KBM-7 (cell line): ENCODE measurements around the gene TM9SF4.

Source experiments
- DNase-seq: peaks from one replicate; pipeline ENCODE4 v3.0.0-alpha.2; 2015
- in situ Hi-C: fragments of 300-500 bp; cut with MboI; formaldehyde crosslinking; loops from 2 replicates; pipeline ENCODE4 v1.14.3; 2020; ENCODE audit warnings: low sequenced_read_pairs, low pct_unique_long_range_greater_than_20kb, mixed read lengths

TM9SF4 gene

GRCh38 chr20:32123088-32123487 lies 13.6 kb downstream of the TM9SF4 start:
- in situ Hi-C loops = no loop called here
- DNase-seq = no peak

GRCh38 chr20:32124916-32125454 lies 15.5 kb downstream of the TM9SF4 start:
- in situ Hi-C loops = no loop called here

GRCh38 chr20:32125506-32125905 lies 16.0 kb downstream of the TM9SF4 start:
- no peak for DNase-seq
- in situ Hi-C loops = no loop called here

More at GRCh38 chr20:32124916-32125454, 15.5 kb downstream of the TM9SF4 start:
- no peak for DNase-seq

GRCh38 chr20:32126919-32127318 lies 17.4 kb downstream of the TM9SF4 start:
- DNase-seq = no peak

GRCh38 chr20:32127347-32127746 lies 17.8 kb downstream of the TM9SF4 start:
- in situ Hi-C loops = no loop called here
- DNase-seq = no peak

More at GRCh38 chr20:32126919-32127318, 17.4 kb downstream of the TM9SF4 start:
- in situ Hi-C loops = no loop called here

- in situ Hi-C loops = no loop called here
- DNase-seq = no peak
Measured at GRCh38 chr20:32128167-32128566, 18.7 kb downstream of the TM9SF4 start.

GRCh38 chr20:32129863-32130262 lies 20.3 kb downstream of the TM9SF4 start:
- in situ Hi-C loops = no loop called here
- DNase-seq = no peak

GRCh38 chr20:32130352-32130751 lies 20.8 kb downstream of the TM9SF4 start:
- in situ Hi-C loops = no loop called here
- DNase-seq = no peak

GRCh38 chr20:32130965-32131364 lies 21.5 kb downstream of the TM9SF4 start:
- in situ Hi-C loops = no loop called here

GRCh38 chr20:32132911-32133549 lies 23.5 kb downstream of the TM9SF4 start:
- DNase-seq = no peak
- in situ Hi-C loops = no loop called here

More at GRCh38 chr20:32130965-32131364, 21.5 kb downstream of the TM9SF4 start:
- DNase-seq = no peak

- in situ Hi-C loops = no loop called here
- no peak for DNase-seq
Measured at GRCh38 chr20:32134026-32134425, 24.5 kb downstream of the TM9SF4 start.

- in situ Hi-C loops = no loop called here
- no peak for DNase-seq
Measured at GRCh38 chr20:32135983-32136515, 26.5 kb downstream of the TM9SF4 start.

- no peak for DNase-seq
- in situ Hi-C loops = no loop called here
Measured at GRCh38 chr20:32138921-32139320, 29.4 kb downstream of the TM9SF4 start.

GRCh38 chr20:32139947-32140346 lies 30.4 kb downstream of the TM9SF4 start:
- DNase-seq = no peak
- in situ Hi-C loops = no loop called here

GRCh38 chr20:32140603-32141002 lies 31.1 kb downstream of the TM9SF4 start:
- DNase-seq = no peak
- in situ Hi-C loops = no loop called here

GRCh38 chr20:32141465-32141980 lies 32.0 kb downstream of the TM9SF4 start:
- DNase-seq = no peak
- in situ Hi-C loops = no loop called here

GRCh38 chr20:32142088-32142487 lies 32.6 kb downstream of the TM9SF4 start:
- in situ Hi-C loops = no loop called here
- no peak for DNase-seq

- no peak for DNase-seq
- in situ Hi-C loops = no loop called here
Measured at GRCh38 chr20:32142991-32143390, 33.5 kb downstream of the TM9SF4 start.

GRCh38 chr20:32144898-32145662 lies 35.6 kb downstream of the TM9SF4 start:
- DNase-seq = no peak

More at GRCh38 chr20:32144898-32145662, 35.6 kb downstream of the TM9SF4 start:
- in situ Hi-C loops = no loop called here
